Glutamatergic neuron (in vitro differentiated cells): ENCODE measurements around the gene NELL2. TPM values are rescaled to one million over a fixed set of nuclear protein-coding genes. Genes with fewer than 3 reads are reported as not detected.

Experiments
- DNase-seq: peaks from one replicate; pipeline ENCODE4 v3.0.0; 2022
- H3K27ac Mint-ChIP-seq: one replicate; pipeline ENCODE4 v1.8.0; 2020; ENCODE audit warnings: mild to moderate bottlenecking, mixed read lengths, inconsistent platforms; ENCODE audit not compliant: unreplicated experiment
- H3K27me3 Mint-ChIP-seq: one replicate; pipeline ENCODE4 v1.8.0; 2020; ENCODE audit warnings: mild to moderate bottlenecking, moderate library complexity, mixed read lengths, inconsistent platforms; ENCODE audit not compliant: unreplicated experiment
- H3K36me3 Mint-ChIP-seq: one replicate; pipeline ENCODE4 v1.8.0; 2020; ENCODE audit warnings: mild to moderate bottlenecking, mixed read lengths, inconsistent platforms; ENCODE audit not compliant: unreplicated experiment
- H3K4me1 Mint-ChIP-seq: one replicate; pipeline ENCODE4 v1.8.0; 2020; ENCODE audit warnings: mild to moderate bottlenecking, low read depth, mixed read lengths, inconsistent platforms; ENCODE audit not compliant: unreplicated experiment
- H3K4me3 Mint-ChIP-seq: one replicate; pipeline ENCODE4 v1.8.0; 2020; ENCODE audit warnings: mild to moderate bottlenecking, mixed read lengths, inconsistent platforms; ENCODE audit not compliant: unreplicated experiment
- H3K9me3 Mint-ChIP-seq: one replicate; pipeline ENCODE4 v1.8.0; 2020; ENCODE audit warnings: mild to moderate bottlenecking, moderate library complexity, mixed read lengths, inconsistent platforms; ENCODE audit not compliant: unreplicated experiment
- total RNA-seq: library from RNA; stranded (reverse); fragmentation: NEBNext Ultra II Directional; extraction: Animal tissue kit (Norgen Biotek cat#: 25700); gene quantifications from one replicate; pipeline ENCODE4 v1.2.1, GENCODE V29; 2021; ENCODE audit not compliant: unreplicated experiment
- TF ChIP-seq, protein P1 (sequence below): fragments of 200-600 bp; sonication (generic); IDR thresholded peaks from one replicate; pipeline ENCODE4 v1.5.0; 2021; ENCODE audit not compliant: partially characterized antibody, unreplicated experiment

NELL2 gene
- total RNA-seq, 1 donor from 2014 or later: 140 TPM

DNA sequence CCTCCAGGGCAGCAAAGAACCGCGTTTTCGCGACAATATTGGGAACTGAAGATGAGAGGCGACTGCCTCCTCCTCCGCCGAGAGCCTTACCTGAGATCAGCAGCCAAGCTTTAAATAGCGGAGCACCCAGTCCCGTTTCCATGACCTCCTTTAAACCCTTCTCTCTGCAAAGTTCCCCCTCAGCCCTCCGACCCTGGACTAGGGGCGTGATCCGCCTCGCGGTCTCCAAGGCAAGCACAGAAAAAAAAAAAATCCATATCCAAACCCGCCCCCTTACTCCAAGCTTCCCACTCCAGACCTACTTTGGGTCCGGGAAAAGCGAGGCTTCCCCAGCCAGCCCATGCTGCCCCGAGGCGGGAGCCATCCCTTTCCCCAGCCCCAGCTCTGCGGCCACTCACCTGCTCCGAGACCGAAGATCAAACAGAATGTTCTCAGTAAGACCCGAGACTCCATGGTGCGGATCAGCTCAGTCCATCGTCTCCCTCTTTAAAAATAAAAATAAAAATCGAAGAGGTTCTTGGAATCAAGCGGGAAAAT, 630 bp downstream of the NELL2 start:
- TF ChIP-seq, protein P1, sequence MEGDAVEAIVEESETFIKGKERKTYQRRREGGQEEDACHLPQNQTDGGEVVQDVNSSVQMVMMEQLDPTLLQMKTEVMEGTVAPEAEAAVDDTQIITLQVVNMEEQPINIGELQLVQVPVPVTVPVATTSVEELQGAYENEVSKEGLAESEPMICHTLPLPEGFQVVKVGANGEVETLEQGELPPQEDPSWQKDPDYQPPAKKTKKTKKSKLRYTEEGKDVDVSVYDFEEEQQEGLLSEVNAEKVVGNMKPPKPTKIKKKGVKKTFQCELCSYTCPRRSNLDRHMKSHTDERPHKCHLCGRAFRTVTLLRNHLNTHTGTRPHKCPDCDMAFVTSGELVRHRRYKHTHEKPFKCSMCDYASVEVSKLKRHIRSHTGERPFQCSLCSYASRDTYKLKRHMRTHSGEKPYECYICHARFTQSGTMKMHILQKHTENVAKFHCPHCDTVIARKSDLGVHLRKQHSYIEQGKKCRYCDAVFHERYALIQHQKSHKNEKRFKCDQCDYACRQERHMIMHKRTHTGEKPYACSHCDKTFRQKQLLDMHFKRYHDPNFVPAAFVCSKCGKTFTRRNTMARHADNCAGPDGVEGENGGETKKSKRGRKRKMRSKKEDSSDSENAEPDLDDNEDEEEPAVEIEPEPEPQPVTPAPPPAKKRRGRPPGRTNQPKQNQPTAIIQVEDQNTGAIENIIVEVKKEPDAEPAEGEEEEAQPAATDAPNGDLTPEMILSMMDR: no peak
- Mint-ChIP-seq H3K4me3 (peak overlapping the region; percentile 100), H3K27me3 (peaks cover 3% of the 10 kb centered on the region), H3K27ac (peak overlapping the region; percentile 93), H3K4me1 (peaks cover 14% of the 10 kb centered on the region), H3K36me3 (peaks cover 4% of the 10 kb centered on the region), H3K9me3 (peaks cover 6% of the 10 kb centered on the region)
- peak; percentile 62 for DNase-seq

DNA sequence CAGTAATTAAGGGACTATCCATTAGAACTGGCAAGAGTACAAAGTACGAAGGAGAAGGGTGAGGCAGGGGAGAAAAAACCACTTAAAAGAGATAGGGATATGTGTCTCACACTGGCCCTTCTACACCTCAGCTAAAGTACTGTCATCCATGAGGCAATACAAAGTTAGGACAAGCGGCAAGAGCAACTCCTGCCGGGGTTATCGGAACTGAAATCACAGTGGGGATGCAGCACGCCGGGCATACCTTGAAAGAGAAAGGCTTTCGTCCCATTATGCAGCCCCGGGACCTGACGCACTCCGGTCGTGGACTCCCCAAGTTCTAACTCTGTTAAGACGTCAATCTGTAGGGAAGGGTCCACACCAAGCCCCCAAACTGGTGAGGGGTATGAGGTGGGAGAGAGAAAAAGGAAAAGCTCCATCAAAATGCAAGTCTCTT, 1.1 kb downstream of the NELL2 start:
- peaks cover 3% of the 10 kb centered on the region for H3K27me3 Mint-ChIP-seq
- H3K4me3 Mint-ChIP-seq: peak overlapping the region; percentile 100
- no peak for DNase-seq
- peaks cover 9% of the 10 kb centered on the region for H3K36me3 Mint-ChIP-seq
- H3K4me1 Mint-ChIP-seq: peaks cover 14% of the 10 kb centered on the region
- H3K27ac Mint-ChIP-seq: peak overlapping the region; percentile 93
- peaks cover 8% of the 10 kb centered on the region for H3K9me3 Mint-ChIP-seq
- TF ChIP-seq, protein P1: no peak

DNA sequence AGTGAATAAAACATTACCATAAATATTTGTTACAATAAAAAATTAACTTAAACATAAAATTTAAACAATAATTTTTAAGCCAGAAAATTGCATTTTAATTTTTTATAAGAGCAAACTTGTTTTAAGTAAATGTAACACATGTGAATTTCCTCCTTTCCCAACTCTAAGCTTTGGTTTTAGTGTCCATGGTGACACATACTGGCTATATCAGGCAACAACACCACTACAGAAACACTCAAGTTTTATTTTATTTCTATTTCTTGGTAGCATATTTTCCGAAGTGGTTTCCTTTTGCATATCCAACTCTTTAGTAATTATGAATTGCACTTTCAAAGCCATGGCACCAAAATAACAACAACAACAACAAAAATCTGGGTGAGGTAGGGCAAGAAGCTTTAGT, 2.2 kb downstream of the NELL2 start:
- H3K4me3 Mint-ChIP-seq: peak overlapping the region; percentile 100
- H3K27me3 Mint-ChIP-seq: peaks cover 3% of the 10 kb centered on the region
- DNase-seq: no peak
- peaks cover 16% of the 10 kb centered on the region for H3K36me3 Mint-ChIP-seq
- TF ChIP-seq, protein P1: no peak
- peaks cover 14% of the 10 kb centered on the region for H3K4me1 Mint-ChIP-seq
- H3K9me3 Mint-ChIP-seq: peaks cover 7% of the 10 kb centered on the region
- H3K27ac Mint-ChIP-seq: no peak overlapping the region

DNA sequence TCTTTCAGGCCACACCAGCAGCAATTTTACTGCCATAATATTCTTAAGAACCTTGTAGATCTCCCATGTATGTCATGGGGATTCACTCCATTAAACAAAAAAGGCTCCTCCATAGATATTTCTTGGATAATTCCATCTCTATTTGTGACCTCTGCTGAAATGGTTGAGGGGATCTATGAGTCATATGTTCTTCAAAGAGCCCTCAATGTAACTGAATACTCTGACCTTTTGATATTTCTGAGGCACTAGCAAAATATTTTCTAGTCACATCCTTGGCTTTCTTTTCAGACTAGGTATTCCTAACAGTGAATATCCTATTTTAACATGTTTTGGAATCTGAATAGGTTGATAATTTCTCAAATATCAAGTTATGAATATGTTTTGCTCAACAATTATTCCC, 6.6 kb downstream of the NELL2 start:
- H3K27me3 Mint-ChIP-seq: no peaks in the 10 kb centered on the region
- peaks cover 10% of the 10 kb centered on the region for H3K4me1 Mint-ChIP-seq
- no peak for DNase-seq
- H3K4me3 Mint-ChIP-seq: no peak overlapping the region
- H3K36me3 Mint-ChIP-seq: peaks cover 26% of the 10 kb centered on the region
- H3K27ac Mint-ChIP-seq: no peak overlapping the region
- TF ChIP-seq, protein P1: no peak
- H3K9me3 Mint-ChIP-seq: peaks cover 3% of the 10 kb centered on the region

DNA sequence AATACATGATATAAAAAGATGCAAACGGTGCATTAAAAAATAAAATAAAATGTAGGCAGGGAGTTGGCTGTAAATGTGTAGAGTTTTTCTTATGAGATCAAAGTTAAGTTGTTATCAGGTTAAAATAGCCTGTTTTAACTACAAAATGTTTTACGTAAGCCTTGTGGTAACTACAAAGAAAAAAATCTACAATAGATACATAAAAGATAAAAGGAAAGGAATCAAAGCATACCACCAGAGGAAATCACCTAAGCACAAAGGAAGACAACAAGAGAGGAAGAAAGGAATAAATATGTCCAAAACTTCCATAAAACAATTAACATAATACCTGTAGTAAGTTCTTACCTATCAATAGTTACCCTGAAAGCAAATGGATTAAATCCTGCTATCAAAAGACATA, 12.2 kb downstream of the NELL2 start:
- H3K27ac Mint-ChIP-seq: no peak overlapping the region
- peaks cover 4% of the 10 kb centered on the region for H3K9me3 Mint-ChIP-seq
- peaks cover 22% of the 10 kb centered on the region for H3K36me3 Mint-ChIP-seq
- TF ChIP-seq, protein P1: no peak
- peaks cover 3% of the 10 kb centered on the region for H3K27me3 Mint-ChIP-seq
- DNase-seq: no peak
- H3K4me3 Mint-ChIP-seq: no peak overlapping the region
- no peaks in the 10 kb centered on the region for H3K4me1 Mint-ChIP-seq
